Astrocyte of the hippocampus (primary cell): ENCODE results near the gene GRHL3.

Experiments
- DNase-seq: peaks from one replicate; pipeline ENCODE4 v3.0.0; 2011; ENCODE audit warnings: low read depth, low spot score

Gene GRHL3

DNA sequence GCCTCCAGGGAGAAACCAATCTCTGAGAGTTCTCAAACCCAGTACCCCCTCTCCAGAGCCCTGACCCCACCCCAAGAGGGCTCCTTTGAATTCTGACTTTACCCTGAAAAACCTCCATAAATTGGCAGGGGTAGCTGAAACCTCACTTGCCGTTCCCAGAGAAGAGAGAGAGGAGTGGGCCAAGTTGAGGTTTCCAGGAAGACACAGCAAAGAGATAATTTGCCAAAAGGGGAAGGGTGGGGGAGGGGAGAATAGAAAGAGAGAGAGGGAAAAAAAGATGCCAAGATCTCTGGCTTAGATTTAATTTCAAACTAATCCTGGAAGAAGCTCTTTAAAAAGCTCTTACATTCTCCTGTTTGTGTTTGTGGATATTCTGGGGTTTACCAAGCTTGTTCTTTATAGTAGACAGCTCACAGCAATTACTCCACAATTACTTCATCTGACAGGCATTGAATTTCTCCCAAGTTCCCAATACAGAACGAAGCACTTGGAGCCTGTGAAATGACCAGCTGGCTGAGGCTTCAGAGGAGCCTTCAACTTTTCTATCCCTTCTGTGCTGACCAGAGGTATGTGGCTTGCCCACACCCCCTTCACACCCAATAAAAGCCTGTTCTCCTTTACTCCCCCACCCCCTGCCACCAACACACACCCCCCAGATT, 1.1 kb upstream of the GRHL3 start:
- DNase-seq, result peak; percentile 84

DNA sequence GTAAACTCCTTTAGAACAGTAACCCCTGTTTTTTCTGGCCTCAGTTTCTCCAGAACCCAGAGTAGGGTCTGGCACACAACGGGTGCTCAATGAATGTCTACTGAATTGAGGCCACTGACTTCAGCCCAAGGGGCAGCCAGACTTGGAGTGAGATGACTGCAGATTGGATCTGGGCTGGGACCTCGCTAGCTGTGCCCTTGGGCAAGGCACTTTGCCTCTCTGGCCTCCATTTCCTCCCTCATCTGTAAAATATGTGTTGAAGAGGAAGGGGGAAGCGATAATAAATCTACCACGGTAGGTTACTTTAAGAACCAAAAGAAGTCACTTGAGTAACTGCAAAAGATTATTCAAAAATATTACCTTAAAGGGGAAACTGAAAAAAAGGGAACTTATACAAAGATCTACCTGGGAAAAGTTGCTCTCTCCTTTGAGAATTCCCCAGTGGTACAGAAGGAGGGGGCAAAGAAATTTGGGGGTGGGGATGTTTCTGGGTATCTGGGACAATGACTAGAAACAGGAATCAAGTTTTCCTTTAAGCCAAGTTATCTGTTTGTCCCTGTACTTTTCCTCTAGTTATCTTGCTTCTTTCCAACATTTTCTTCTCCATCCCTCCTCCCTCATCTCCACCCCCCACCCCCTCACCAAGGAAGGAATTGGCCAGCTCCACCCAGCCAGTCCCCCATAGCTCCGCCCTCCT, 394 bp upstream of the GRHL3 start:
- DNase-seq, result no peak

DNA sequence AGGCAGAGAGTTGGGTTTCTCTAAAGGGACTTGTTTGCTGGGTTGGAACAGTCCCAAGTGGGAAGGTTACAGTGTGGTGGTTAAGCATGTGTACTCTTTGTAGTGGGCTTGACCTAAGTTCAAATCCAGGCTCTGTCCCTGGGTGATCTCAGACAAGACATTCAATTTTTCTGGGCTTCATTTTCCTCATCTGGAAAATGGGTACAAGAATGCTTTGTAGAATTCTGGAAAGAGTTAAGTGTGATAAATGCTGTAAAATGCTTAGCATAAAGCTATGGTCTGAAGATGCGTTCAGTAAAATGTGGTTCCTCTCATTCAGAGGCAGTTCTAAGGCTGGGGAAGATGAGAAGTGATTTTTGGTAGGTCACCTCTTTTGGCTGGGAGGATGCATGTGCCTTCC, 805 bp downstream of the GRHL3 start:
- DNase-seq, result no peak

DNA sequence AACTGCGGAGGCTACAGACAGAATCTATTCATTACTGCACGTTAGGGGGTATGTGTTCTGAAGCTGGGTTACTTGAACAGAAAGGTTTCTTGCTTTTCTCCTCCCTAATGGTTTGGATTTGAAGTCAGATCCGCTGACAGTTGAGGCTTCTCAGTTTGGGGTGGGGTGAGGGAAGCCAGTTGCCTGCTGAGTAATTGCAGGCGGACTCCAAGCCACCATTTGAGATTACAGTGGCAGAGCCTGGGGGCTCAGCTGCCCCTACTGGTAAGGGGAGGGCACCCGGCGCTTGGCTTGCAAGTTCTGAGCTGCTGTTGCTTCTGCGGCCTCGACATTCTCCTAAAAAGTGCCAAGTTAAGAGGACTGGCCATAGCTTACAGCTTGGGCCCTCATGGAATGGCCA, 2.0 kb downstream of the GRHL3 start:
- no peak for DNase-seq

DNA sequence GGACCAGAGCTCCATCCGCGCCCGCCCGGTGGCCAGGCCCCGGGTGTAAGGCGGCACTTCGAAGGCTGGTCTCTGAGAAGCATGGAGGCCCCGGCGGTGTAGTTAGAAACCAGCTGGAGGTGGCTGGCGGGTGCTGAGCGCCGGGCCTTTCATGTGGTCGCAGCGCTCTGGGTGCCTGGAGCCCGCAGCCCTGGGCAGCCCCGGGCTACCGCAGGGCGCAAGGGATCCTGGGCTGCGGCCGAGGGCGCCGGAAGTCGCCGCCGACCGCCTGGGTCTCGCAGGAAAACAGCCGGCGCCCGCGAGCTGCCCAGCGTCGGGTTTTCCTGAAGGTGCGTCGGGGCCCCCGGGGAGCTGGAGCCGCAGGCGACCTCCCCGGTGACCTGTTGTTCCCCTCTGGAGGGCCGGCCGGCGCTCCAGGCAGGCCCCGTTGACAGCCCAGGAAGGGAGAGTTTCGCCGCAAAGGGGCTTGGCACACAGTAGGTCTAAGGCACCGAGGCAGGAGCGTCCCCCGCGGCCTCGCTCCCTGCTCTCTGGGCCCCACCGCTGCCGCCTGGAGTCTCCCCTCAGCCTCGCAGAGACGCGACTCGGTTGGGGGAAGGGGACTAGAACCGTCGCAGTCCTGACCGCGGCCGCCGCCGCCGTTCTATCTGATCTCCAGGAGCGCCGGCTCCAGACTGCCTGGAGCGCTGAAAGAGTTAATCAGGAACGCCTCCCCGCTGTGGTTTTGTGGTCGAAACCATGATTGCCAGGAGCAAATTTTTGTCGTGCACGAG, 2.7 kb downstream of the GRHL3 start:
- peak; percentile 97 for DNase-seq

DNA sequence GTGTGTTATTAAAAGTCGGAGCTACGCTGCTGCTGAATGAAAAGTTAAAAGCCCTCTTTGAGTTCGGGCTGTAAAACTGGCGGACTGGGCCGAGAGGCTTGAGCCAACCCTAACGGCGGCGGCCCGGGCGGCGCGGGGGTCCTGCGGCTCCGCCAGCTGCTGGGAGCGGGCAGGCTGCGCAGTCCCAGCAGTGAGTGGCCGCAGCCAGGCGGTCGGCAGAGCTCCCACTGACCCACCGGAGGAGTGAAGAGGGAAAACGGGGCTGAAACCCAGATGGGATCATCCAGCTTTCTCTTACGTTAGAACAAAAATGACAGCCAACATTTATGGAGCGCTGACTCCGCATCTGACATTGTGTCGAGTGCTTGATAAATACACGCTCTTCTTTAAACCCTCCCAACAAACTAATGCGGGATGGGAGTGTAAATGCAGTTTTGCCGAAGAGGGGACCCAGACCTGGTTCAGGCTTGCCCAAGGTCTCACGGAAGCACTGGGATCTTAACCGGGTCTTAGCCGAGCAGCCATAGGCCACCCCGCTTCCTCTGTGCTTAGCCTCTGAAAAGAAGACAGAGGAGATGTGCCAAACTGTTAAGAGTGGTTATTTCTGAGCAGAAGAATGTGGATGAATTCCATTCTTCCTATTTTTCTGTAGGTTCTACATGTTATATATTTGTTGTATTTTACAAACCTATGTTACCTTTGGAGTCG, 3.5 kb downstream of the GRHL3 start:
- DNase-seq, result no peak

DNA sequence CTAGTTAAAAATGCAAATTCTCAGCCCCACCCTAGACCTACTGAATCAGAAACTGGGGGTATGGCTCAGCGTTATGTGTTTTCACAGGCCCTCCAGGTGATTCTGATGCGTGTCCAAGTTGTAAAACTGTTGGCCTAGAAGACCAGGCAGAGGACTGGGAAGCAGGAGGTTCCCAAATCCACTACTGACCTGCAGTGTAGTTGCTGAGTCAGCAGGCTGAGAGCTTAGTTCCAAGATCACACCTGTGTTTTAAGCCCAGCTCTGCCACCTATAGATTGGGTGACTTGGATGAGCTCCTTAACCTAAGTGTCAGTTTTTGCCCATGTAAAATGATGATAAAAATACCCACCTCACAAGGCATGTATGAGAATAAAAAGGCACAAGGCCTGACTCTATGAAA, 4.1 kb downstream of the GRHL3 start:
- no peak for DNase-seq

DNA sequence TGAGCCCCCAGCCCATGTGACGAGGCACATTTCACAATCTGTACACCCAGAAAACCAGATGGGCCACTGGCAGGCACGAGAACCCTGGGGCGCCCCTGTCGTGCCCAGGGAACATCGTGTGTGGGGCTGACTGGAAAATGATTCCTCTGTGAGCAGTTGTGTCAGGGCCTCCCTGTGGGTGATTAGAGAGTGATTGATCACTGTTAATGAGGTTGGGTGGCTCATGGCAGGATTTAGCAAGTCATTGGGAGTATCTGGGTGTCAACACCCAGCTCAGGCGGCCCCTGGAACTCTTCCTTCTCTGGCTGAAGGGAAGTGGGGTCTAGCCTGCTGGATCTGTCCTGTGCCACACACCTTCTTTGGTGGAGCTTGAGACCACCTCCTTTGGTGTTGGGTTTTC, 5.7 kb downstream of the GRHL3 start:
- DNase-seq, result no peak

DNA sequence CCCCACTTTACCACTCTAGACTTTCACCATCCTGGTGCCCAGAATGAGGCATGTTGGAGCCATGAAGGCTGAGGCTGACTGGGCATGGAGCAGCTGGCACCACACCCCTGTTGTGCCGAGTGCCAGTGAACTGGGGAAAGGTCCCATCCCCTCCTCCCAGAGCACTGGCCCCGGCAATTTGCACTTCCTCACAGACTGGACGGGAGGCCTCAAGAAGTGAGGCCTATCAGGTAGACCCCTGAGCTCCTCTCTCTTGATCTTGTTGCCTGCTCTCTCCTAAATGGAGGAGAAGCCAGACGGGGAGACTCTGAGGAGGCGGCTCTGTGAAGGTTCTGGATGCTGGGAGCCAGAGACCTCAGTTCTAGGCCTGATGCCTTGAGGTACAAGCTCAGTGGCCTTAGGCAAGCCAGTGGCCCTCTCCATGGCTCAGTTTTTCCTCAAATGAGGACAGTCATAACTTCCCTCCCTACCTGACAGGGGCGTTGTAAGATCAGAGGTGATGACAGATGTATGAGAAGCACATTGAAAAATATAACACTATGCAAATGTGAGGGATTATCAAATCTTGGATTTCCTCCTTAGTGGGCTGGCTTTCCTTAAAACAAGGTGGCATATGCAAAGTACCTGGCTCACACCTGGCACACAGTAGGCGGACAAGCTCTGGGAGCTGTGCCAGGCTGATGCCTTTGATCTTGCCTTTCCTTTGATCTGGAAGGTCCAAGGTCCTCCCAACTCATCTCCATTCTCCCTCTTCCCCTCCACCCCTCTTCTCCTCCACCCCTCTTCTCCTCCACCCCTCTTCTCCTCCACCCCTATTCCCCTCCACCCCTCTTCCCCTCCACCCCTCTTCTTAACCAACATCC, 6.7 kb downstream of the GRHL3 start:
- DNase-seq, result no peak

DNA sequence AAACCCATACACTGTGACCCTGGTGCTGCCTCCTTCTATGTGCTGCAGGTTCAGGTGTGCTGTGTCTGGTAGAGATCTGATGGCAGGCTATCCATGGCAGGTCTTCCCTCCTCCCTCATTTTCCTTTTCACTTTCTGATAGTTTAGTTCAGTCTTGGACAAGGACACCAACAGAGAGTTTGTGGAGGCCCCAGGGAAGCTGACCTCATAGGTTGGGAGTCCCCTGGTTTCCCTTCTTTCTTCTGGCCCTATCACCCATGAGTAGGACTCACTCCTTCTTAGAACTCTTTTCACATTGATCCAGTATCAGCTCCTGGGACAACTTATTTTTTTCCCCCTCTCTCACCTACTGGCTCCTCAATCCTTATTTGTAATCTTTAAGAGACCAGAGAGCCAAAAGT, 8.3 kb downstream of the GRHL3 start:
- DNase-seq, result no peak

DNA sequence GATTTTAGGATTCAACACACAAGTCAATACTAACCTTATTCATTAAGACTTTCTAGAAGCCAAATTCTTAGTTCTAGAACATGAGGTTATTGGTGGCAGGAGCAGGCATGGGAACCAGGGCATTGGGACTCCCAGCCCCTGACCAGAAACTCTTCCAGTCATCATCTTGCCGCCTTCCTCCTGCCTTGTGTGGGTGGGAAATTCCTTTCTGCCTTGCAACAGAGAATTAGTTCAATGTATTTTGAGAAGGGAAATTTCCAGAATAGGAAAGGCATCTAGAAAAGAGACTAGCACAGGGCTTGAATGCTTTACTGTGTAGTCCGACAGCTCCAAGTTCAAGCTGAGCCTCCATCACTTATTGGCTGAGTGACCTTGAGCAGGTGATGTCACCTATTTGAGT, 8.7 kb downstream of the GRHL3 start:
- no peak for DNase-seq

DNA sequence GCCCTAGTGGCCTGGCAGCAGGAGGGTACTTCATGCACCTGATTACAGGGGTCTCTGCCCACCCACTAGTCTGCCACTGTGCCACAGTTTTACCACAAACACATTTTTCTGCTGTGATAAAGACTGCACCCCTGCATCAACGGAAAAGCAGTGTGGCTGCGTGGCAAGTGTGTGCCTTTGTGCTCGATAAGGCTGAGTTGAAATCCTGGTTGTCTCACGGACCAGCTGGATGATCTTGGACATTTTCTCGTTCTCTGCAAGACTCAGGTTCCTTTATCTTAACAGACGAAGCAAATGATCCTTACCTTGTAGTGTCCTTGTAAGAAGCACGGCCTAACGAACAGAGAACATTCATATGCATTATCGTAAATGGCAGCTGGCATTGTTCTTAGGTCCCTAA, 10.2 kb downstream of the GRHL3 start:
- DNase-seq, result no peak

DNA sequence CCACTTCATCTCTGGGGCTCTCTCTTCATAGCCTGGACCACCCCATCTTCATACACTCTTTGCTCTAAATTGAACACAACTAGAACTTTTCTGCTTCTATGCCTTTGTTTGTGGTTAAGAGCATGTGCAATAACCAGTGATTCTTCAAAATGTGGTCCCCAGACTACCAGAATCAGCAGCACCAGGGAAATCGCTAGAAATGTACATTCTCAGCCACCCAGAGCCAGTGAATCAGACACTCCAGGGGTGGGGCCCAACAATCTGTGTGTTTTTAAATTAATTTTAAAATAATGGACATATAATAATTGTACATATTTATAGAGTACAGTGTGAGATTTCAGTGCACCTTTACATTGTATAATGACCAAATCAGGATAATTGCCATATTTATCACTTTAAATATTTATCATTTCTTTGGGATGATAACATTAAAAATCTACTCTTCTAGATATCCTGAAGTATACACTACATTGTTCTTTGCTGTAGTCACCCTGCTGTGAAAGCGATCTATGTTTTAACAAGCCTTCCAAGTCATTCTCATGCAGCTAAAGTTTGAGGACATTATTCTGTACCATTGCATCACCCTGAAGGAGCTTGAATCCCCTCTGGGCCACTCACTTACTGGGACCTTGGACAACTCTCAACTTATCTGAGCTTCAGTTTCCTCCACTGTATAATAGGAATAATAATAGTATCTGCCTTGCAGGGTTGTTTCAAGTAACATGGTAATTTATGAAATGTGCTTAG, 10.8 kb downstream of the GRHL3 start:
- DNase-seq, result no peak

DNA sequence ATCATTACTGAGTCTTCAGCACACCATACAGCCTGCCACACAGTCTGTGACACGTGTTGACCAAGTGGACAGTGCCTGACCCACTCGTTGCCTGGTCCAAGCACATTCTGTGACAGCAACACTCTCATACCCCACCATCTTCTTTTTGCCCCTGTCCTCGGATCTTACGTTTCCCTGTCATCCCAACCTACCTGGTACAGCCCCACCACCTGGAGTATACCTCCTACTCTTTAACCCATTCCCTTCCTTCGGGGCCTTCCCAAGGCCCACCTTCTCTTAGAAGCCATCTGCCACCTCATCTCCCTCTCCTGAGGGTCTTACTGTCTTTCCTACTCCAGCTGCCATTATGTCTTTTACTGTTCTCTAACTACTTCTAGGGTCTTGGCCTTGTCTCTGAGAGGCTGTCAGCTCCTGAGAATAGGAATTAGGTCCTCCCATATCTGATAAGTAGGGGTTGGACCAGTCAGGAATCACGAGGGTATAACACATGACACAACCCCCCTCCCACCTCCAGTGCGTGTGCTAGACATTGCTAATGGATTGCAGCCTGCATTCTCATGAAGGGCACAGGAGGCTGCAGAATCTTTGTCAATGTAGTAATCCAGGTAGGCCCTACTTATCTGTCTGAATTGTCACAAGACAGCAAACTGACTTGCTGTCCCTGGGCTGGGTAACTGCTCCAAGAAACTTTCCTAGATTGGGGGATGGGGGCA, 13.0 kb downstream of the GRHL3 start:
- no peak for DNase-seq

DNA sequence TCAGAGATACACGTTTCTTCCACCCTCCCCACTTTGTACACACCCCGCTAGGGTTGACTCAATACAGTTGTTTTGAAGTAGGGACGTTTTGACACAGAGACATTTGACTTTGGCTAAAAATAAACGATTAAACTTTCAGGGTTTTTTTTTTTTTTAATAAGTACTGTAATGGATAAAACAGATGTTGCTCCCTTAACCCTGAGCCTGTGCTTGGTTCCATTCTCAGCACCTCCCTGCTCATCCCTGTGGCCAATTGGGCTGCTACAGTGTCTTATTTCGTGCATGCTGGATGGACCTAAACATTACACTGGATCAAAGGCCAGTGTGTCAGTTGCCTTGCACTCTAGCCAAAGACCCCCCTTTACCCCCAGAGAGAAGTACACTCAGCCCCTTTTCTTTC, 16.9 kb downstream of the GRHL3 start:
- DNase-seq, result no peak

DNA sequence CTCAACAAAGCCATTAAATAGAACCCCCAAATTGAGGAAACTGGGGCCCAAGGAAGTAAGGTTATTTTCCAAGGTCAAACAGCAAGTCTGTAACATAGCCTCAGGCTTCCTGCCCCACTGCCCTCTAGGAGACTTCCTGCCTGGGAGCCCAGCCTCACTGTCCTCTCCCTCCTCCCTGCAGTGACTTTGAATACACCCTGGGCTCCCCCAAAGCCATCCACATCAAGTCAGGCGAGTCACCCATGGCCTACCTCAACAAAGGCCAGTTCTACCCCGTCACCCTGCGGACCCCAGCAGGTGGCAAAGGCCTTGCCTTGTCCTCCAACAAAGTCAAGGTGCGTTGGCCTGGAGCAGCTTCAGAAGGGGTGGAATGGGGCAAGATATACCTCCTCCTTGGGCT, 18.3 kb downstream of the GRHL3 start:
- no peak for DNase-seq

DNA sequence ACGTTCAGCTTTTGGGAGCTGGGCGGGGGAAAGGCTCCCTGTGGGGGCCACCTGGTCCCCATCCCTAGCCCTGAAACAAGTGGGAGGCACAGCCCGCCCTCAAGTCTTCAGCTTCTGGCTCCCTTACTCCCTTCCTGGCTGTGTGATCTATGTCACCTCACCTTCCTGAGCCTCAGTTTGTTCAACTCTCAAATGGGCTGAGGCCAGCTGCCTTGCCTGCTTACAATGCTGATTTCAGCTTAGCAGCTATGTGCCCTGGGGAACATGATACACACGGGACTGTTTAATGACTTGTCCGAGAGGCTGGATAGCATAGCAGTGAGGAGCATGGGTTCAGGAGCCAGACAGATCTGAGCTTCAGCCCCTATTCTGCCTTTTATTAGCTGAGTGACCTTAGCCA, 19.3 kb downstream of the GRHL3 start:
- DNase-seq, result no peak

DNA sequence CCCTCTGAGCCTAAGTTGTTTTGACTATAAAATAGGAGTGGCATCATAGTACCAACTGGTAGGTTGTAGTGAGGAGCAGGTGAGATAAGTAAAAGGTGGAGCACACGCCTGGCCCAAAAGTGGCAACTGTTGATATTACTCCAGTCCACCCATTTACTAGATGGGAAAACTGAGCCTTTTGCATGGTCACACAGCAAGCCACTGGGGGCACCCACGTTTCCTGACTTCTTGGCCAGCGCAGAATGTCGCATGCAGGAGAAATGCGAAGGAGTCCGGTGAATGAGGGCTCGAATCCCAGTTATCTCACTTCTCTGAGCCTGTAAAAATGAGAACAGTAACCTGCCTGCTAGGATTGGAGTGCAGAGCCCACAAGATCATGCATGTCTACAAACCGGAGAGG, 20.8 kb downstream of the GRHL3 start:
- no peak for DNase-seq

DNA sequence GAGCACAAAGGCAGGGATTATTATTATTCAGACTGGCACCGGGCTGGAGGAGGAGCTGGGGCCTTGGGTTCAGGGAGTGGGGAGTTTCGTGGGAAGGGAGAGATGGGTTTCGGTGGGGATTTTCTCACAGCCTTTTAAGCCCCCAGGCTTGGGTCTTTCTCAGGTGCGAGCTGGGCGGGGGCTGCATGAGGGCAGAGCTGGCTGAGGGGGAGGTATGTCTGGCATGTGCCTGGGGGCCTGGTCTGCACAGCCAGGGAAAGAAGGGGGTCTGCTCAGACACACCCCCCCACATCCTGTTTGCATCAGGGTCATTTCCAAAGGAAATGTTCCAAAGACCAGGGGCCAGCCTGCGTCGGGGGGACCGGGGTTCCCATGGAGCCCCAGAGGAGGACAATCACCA, 21.6 kb downstream of the GRHL3 start:
- no peak for DNase-seq

DNA sequence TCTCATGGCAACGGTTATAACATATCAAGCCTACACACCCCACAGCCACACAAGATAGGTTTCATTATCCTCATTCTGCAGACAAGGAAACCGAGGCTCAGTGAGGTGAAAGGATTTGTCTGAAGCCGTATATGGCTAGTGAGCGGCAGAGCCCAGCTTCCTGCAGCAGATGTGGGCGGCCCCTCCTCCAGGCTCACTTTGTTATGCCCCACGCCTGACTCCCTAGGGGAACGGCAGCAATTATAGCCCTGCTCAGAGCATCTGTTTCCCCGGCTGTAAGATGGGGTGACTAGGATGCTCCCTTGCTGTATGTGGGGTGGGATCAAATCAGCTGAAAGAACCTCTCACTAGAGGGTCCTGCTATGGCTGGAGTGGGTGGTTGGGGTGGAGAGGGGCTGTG, 22.1 kb downstream of the GRHL3 start:
- no peak for DNase-seq
